Measurements from ENCODE around the gene EVA1A. TPM values are rescaled to one million over a fixed set of nuclear protein-coding genes. Genes with fewer than 3 reads are reported as not detected.

EVA1A gene
- total RNA-seq, 1 donor = 28.1 TPM

DNA sequence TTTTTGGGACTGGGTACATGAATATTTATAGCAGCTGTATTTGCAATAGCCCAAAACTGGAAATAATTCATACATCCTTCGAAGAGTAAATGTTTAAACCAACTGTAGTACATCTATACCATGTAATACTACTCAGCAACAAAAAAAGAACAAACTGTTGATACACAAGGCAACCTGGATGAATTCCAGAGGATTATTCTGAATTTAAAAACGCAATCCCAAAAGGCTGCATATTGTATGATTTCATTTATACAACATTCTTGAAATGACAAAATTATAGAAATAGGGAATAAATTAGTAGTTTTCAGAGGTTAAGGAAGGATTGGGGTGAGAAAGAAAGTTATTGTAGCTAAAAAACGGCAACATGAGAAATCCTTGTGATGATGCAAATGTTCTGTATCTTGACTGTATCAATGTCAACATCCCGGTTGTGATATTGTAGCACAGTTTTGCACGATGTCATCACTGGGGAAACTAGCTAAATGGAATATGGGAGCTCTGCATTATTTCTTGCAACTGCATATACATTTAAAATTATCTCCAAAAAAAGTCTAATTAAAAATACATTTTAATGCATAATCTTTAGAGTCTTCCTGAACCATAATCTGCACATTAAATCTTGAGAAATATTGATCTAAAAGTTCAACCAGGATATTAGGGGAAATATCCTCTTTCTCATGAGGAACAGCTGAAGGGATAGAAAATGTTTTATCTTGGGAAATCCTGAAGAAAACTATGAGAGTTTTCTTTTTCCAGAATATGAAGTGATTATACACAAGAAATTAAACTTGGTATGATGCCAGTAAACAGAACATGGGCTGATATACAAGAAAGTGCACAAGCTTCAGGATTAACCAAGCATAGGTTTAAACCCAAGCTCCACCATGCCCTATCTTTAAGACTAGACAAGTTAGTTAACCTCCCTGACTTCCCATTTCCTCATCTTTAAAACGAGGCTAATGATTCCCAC lies 21.9 kb downstream of the EVA1A start:
- TF ChIP-seq, protein P1, sequence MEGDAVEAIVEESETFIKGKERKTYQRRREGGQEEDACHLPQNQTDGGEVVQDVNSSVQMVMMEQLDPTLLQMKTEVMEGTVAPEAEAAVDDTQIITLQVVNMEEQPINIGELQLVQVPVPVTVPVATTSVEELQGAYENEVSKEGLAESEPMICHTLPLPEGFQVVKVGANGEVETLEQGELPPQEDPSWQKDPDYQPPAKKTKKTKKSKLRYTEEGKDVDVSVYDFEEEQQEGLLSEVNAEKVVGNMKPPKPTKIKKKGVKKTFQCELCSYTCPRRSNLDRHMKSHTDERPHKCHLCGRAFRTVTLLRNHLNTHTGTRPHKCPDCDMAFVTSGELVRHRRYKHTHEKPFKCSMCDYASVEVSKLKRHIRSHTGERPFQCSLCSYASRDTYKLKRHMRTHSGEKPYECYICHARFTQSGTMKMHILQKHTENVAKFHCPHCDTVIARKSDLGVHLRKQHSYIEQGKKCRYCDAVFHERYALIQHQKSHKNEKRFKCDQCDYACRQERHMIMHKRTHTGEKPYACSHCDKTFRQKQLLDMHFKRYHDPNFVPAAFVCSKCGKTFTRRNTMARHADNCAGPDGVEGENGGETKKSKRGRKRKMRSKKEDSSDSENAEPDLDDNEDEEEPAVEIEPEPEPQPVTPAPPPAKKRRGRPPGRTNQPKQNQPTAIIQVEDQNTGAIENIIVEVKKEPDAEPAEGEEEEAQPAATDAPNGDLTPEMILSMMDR (IDR thresholded peaks at IDR 0.05; ENCODE audit: insufficient read depth, low read length) = no peak
- no peak overlapping the region for H3K4me3 ChIP-seq (ENCODE audit: low read depth, low read length)
- DNase-seq (ENCODE audit: low read depth) = no peak

DNA sequence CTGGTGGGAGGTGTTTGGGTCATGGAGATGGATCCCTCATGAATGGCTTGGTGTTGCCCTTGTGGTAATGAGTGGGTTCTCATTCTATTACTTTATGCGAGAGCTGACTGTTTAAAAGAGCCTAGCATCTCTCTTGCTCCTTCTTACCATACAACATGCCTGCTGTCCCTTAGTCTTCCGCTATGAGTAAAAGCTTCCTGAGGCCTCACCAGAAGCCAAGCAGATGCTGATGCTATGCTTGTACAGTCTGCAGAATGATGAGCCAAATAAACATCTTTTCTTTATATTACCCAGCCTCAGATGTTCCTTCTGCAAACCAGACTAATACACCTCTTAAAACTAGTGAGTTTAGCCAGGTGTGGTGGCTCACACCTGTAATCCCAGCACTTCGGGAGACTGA lies 23.1 kb downstream of the EVA1A start:
- no peak for DNase-seq (ENCODE audit: low read depth)
- H3K4me3 ChIP-seq (ENCODE audit: low read depth, low read length) = no peak overlapping the region
- TF ChIP-seq, protein P1 (IDR thresholded peaks at IDR 0.05; ENCODE audit: insufficient read depth, low read length) = no peak

DNA sequence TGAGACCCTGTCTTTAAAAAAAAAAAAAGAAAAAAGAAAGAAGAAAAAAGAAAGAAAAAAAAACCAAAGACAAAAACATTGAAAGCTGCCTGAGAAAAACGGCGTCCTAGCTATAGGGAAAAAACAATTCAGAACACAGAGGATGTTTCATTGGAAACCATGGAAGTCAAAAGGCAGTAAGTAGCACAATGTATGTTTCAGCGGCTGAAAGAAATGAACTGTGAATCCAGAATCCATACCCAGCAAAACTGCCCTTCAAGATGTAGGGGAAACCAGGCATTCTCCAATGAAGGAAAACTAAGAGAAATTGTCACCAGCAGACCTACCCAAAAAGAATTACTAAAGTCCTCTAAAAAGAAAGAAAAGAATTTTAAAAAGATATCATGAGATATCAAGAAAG lies 27.6 kb downstream of the EVA1A start:
- TF ChIP-seq, protein P1 (IDR thresholded peaks at IDR 0.05; ENCODE audit: insufficient read depth, low read length) = no peak
- H3K4me3 ChIP-seq (ENCODE audit: low read depth, low read length) = no peak overlapping the region
- DNase-seq (ENCODE audit: low read depth) = no peak

- no peak for DNase-seq (ENCODE audit: low read depth)
- TF ChIP-seq, protein P1 (IDR thresholded peaks at IDR 0.05; ENCODE audit: insufficient read depth, low read length) = no peak
- H3K4me3 ChIP-seq (ENCODE audit: low read depth, low read length) = no peak overlapping the region
These were observed 28.3 kb downstream of the EVA1A start for GRCh38 chr2:75532488-75532887.

DNA sequence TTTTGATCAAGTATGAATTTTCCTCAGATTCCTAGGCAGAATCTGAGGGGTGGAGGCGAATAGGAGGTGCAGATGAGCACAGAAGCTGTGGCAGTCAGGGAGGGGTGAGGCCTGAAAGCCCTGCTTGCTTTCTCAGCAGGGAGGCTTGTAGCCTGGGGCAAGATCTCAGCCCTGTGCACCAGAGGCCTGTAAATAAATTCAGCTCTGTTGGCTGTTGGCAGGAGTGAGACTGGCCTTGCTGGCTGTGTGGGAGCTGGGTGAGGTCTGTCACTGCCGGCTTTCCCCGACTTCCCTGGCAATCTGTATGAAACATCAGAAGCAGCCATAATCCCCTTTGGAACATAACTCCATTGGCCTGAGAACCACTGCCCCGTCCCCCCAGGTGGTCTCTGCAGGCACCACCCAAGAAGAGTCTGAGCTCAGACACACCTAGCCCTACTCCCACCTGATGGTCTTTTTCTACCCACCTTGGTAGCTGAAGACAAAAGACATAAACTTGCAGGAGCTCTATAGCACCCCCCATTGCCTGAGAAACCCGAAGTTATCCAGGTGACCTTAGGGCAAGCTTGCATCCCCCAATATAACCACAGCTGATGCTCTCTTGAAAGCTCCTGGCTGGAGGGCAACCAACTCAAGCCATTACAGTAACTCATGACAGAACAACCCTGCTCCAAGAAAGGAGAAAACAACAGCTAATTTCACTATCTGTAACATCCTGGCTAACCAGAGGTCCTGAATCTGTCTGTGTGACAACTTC lies 32.3 kb downstream of the EVA1A start:
- TF ChIP-seq, protein P1 (IDR thresholded peaks at IDR 0.05; ENCODE audit: insufficient read depth, low read length) = no peak
- DNase-seq (ENCODE audit: low read depth) = no peak
- no peak overlapping the region for H3K4me3 ChIP-seq (ENCODE audit: low read depth, low read length)

- TF ChIP-seq, protein P1 (IDR thresholded peaks at IDR 0.05; ENCODE audit: insufficient read depth, low read length) = no peak
- no peak overlapping the region for H3K4me3 ChIP-seq (ENCODE audit: low read depth, low read length)
- no peak for DNase-seq (ENCODE audit: low read depth)
These were observed 33.1 kb downstream of the EVA1A start for GRCh38 chr2:75527676-75528075.
